ENCODE data around the gene ACVR1C. TPM values are rescaled to one million over a fixed set of nuclear protein-coding genes. Genes with fewer than 3 reads are reported as not detected.
A peak's percentile ranks its signal among the peaks of the same experiment; 100 is the strongest.

The ACVR1C gene
- total and polyA plus RNA-seq, 2 of the 8 experiments (the other 6 are each of a cell fraction or from before 2014, with no cell fraction given): 0.21 to 0.52 TPM

- CTCF ChIA-PET (ENCODE audit: partially characterized antibody): interaction anchor here (0.6 to 1.8 kb wide), 3 partner anchors 70 to 948 kb away, joined by 3 to 6 read pairs (median 5); partner anchors contain the start of gene ACVR1C
- Histone ChIP-seq H2AK5ac (ENCODE audit: low read depth, low read length) (no peak overlapping the region), H4K91ac (replicated peaks; ENCODE audit: insufficient read length, low read length) (no peak overlapping the region), H2AFZ (ENCODE audit: low read length) (no peak overlapping the region), H3K27me3 (replicated peaks in 1 of 4; ENCODE audit: control insufficient read depth in 3 of 4, extremely low read depth in 1 of 4, insufficient read depth in 3 of 4, low read length in 3 of 4) (no peaks in the 10 kb centered on the region), H3K27ac (ENCODE audit: low read depth, low read length) (no peak overlapping the region), H3K4me1 (replicated peaks in 1 of 4; ENCODE audit: control insufficient read depth in 3 of 4, insufficient read depth in 4 of 4, low read length in 3 of 4) (peaks cover 0 to 7% (median 3%) of the 10 kb centered on the region in 4 experiments; a peak in 2 of 7 replicates), H4K8ac (ENCODE audit: extremely low read depth, insufficient read depth, low read length) (no peak overlapping the region), H3K4me3 (ENCODE audit: extremely low read depth in 1 of 4, insufficient read depth in 2 of 4, low read depth in 3 of 4, low read length in 4 of 4) (peak overlapping the region in 1 of 4 experiments; percentile 29; a peak in 1 of 8 replicates), H3K14ac (ENCODE audit: insufficient read length) (no peak overlapping the region), H3K23me2 (ENCODE audit: low read depth, low read length) (0 out of 2 replicates have a peak, but pooled peaks cover 4% of the 10 kb centered on the region), H3K36me3 (ENCODE audit: control insufficient read depth in 2 of 4, insufficient read depth in 4 of 4, low read length in 3 of 4) (no peaks in the 10 kb centered on the region), H3K9me3 (ENCODE audit: insufficient read depth in 2 of 2, low read depth in 1 of 2, low read length in 1 of 2) (no peaks in the 10 kb centered on the region), H2BK12ac (ENCODE audit: low read depth, low read length) (no peak overlapping the region), H2BK20ac (ENCODE audit: low read length) (no peak overlapping the region), H3K9ac (replicated peaks in 1 of 4; ENCODE audit: extremely low read depth in 1 of 4, low read depth in 3 of 4, low read length in 3 of 4) (no peak overlapping the region), H3K56ac (replicated peaks; ENCODE audit: insufficient read length, low read depth, low read length) (no peak overlapping the region), H3K79me2 (ENCODE audit: control insufficient read depth in 1 of 2, insufficient read depth in 2 of 2, low read length in 2 of 2) (no peaks in the 10 kb centered on the region), H3K4me2 (ENCODE audit: insufficient read depth in 1 of 2, low read depth in 2 of 2, low read length in 2 of 2) (peak overlapping the region in 1 of 2 experiments; percentile 33; a peak in 1 of 4 replicates), H2BK15ac (ENCODE audit: low read length) (no peak overlapping the region), H3K4ac (replicated peaks; ENCODE audit: insufficient read length, low read depth, low read length) (no peak overlapping the region), H3K79me1 (ENCODE audit: low read depth, low read length) (no peaks in the 10 kb centered on the region), H3K18ac (ENCODE audit: extremely low read depth, low read length) (no peak overlapping the region), H2BK5ac (ENCODE audit: low read depth, low read length) (no peak overlapping the region), H4K5ac (ENCODE audit: insufficient read length, low read depth, low read length) (no peak overlapping the region), H4K20me1 (replicated peaks in 1 of 2; ENCODE audit: control insufficient read depth in 1 of 2, insufficient read depth in 2 of 2, low read length in 2 of 2) (no peaks in the 10 kb centered on the region), H2BK120ac (replicated peaks; ENCODE audit: low read depth, low read length) (no peak overlapping the region), H3K23ac (ENCODE audit: insufficient read length) (no peak overlapping the region)
- WGBS, 2 experiments (ENCODE audit: extremely low coverage in 1 of 2, insufficient coverage in 1 of 2, insufficient read length in 1 of 2, insufficient replicate concordance in 2 of 2, low coverage in 1 of 2, low lambda C conversion rate in 2 of 2, missing lambda C conversion rate in 1 of 2): 84% methylated on average over 3 of the region's 3 CpGs; no CpG with 5 or more reads in 1 of the 2 experiments
- FAIRE-seq (no peak), DNase-seq (ENCODE audit: low read depth in 1 of 2, low spot score in 2 of 2) (no peak)
- TF ChIP-seq POU5F1 (IDR thresholded peaks at IDR 0.05; ENCODE audit: low read depth, low read length): no peak
- no peak for TF ChIP-seq E2F6 (IDR thresholded peaks at IDR 0.05)
- TF ChIP-seq RFX5 (IDR thresholded peaks at IDR 0.05; ENCODE audit: borderline replicate concordance, low read depth, low read length): no peak
- TF ChIP-seq CHD1 (IDR thresholded peaks at IDR 0.05; ENCODE audit: low read depth, low read length): no peak
- no peak for TF ChIP-seq SP1 (IDR thresholded peaks at IDR 0.05; ENCODE audit: low read depth, low read length)
- TF ChIP-seq TBP (IDR thresholded peaks at IDR 0.05; ENCODE audit: low read depth, low read length): no peak
- no peak for TF ChIP-seq TCF12 (IDR thresholded peaks at IDR 0.05; ENCODE audit: low read depth, low read length)
- no peak for TF ChIP-seq RBBP5 (IDR thresholded peaks at IDR 0.05; ENCODE audit: borderline replicate concordance, low read depth, low read length)
- TF ChIP-seq, protein P1, sequence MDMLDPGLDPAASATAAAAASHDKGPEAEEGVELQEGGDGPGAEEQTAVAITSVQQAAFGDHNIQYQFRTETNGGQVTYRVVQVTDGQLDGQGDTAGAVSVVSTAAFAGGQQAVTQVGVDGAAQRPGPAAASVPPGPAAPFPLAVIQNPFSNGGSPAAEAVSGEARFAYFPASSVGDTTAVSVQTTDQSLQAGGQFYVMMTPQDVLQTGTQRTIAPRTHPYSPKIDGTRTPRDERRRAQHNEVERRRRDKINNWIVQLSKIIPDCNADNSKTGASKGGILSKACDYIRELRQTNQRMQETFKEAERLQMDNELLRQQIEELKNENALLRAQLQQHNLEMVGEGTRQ (IDR thresholded peaks at IDR 0.05; ENCODE audit: low read length): no peak
- POLR2A ChIA-PET (ENCODE audit: partially characterized antibody): no interaction called here
Observed at GRCh38 chr2:157559061-157559460, 69.6 kb downstream of the ACVR1C start.

All from H1 (cell line).